WERI-Rb-1 (cell line): ENCODE data around the gene B3GALT5.

Source experiments
- DNase-seq: peaks from one replicate; pipeline ENCODE4 v3.0.0-alpha.2; 2020
- H3K27ac ChIP-seq: fragments of 250-450 bp; sonication (Bioruptor Pico); 2 replicates; pipeline ENCODE4 v1.5.1; 2020; ENCODE audit warnings: mild to moderate bottlenecking, moderate library complexity
- H3K27me3 ChIP-seq: fragments of 250-450 bp; sonication (Bioruptor Pico); 2 replicates; pipeline ENCODE4 v1.5.1; 2021; ENCODE audit warnings: mild to moderate bottlenecking, low read depth, moderate library complexity; ENCODE audit not compliant: insufficient read depth, severe bottlenecking
- H3K36me3 ChIP-seq: fragments of 250-450 bp; sonication (Bioruptor Pico); 2 replicates; pipeline ENCODE4 v1.5.1; 2020; ENCODE audit warnings: mild to moderate bottlenecking, moderate library complexity
- H3K4me3 ChIP-seq: 2 replicates; pipeline ENCODE4 v1.5.1; 2011; ENCODE audit warnings: low read depth, mild to moderate bottlenecking, control low read depth, low read length
- H3K9me3 ChIP-seq: fragments of 250-450 bp; sonication (Bioruptor Pico); 2 replicates; pipeline ENCODE4 v1.5.1; 2021; ENCODE audit warnings: mild to moderate bottlenecking, moderate library complexity; ENCODE audit not compliant: severe bottlenecking
- CTCF ChIP-seq: IDR thresholded peaks from 2 replicates; pipeline ENCODE4 v1.5.1; 2011; ENCODE audit warnings: low read depth, mild to moderate bottlenecking, control low read depth, inconsistent platforms, low read length

The B3GALT5 gene

DNA sequence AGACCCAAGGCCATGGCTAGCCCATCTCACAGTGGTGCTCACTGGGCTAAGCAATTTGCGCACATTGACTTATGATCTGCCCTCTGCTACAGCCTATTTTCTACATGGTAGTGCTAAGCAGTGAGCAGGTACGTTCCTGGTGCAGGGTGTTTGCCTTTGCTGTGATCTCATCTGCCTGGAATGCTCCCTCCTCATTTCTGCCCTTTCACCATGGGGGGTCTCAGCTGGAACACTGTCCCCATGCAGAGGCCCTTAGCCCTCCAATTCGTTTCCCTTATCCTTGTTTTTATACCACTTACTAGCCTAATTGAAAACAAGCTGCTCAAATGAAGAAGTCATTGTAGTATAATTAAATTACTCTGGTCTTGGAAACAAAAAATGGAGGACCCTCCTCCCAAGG lies 2.0 kb upstream of the B3GALT5 start:
- DNase-seq: no peak
- no peaks in the 10 kb centered on the region for H3K36me3 ChIP-seq
- no peaks in the 10 kb centered on the region for H3K9me3 ChIP-seq
- peaks cover 18% of the 10 kb centered on the region for H3K27me3 ChIP-seq
- H3K4me3 ChIP-seq: no peak overlapping the region
- H3K27ac ChIP-seq: no peak overlapping the region
- TF ChIP-seq CTCF: no peak

GRCh38 chr21:39611551-39612190 lies 1.1 kb upstream of the B3GALT5 start:
- no peak overlapping the region for H3K27ac ChIP-seq
- no peak for TF ChIP-seq CTCF
- no peaks in the 10 kb centered on the region for H3K9me3 ChIP-seq
- no peaks in the 10 kb centered on the region for H3K36me3 ChIP-seq
- H3K27me3 ChIP-seq: peaks cover 18% of the 10 kb centered on the region
- H3K4me3 ChIP-seq: no peak overlapping the region
- no peak for DNase-seq

GRCh38 chr21:39613041-39613934 lies 548 bp downstream of the B3GALT5 start:
- no peaks in the 10 kb centered on the region for H3K9me3 ChIP-seq
- no peaks in the 10 kb centered on the region for H3K36me3 ChIP-seq
- H3K4me3 ChIP-seq: peak overlapping the region; percentile 31
- no peak for DNase-seq
- peaks cover 18% of the 10 kb centered on the region for H3K27me3 ChIP-seq
- TF ChIP-seq CTCF: no peak
- H3K27ac ChIP-seq: no peak overlapping the region

GRCh38 chr21:39616211-39616772 lies 3.6 kb downstream of the B3GALT5 start:
- no peak for TF ChIP-seq CTCF
- no peaks in the 10 kb centered on the region for H3K9me3 ChIP-seq
- DNase-seq: no peak
- H3K36me3 ChIP-seq: no peaks in the 10 kb centered on the region
- H3K27ac ChIP-seq: no peak overlapping the region
- H3K27me3 ChIP-seq: peaks cover 18% of the 10 kb centered on the region
- no peak overlapping the region for H3K4me3 ChIP-seq

DNA sequence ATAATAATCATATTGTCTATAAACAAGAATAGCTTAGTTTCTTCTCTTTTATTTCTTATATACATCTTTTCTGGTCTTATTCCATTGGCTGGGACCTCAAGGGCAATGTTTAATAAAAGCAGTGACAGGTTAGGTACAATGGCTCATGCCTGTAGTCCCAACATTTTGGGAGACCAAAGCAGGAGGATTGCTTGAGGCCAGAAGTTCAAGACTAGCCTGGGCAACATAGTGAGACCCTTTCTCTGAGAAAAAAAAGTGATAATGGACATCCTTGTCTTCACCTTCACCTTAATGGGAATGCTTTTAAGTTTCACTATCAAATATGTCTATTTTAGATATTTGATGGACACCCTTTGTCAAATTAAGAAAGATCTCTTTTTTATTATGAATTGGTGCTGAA lies 8.1 kb downstream of the B3GALT5 start:
- no peak for DNase-seq
- Histone ChIP-seq H3K9me3 (peaks cover 7% of the 10 kb centered on the region), H3K36me3 (no peaks in the 10 kb centered on the region), H3K27ac (no peak overlapping the region), H3K27me3 (no peaks in the 10 kb centered on the region), H3K4me3 (no peak overlapping the region)
- TF ChIP-seq CTCF: no peak
